ENCODE results near the gene RHCE.
"Not testable (repeated sequence)": the region's sequence is repeated elsewhere in the genome, so short reads cannot be mapped to it uniquely, and the experiment has no call there.

RHCE gene

DNA sequence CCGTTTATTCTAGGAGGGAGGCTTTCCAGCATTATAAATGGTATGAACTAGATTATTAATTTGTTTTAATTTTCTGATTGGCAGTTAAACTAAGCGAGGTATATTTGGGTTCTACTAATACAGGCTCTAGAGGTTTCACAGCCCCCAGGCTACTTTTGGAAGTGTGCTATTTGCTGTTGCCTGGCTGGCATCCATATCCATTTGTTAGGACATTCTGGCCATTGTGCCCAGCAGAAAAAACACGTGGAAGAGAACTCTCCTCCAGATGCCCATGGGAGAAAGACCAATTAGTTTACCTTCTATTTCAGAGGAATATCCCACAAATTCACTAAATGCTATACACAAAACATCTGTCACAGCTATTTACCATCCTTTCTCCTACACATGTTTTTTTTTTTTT, 39.4 kb upstream of the RHCE start:
- H3K4me3 ChIP-seq (ENCODE audit: insufficient read length, low read depth) = no peak overlapping the region
- H3K9ac ChIP-seq (ENCODE audit: insufficient read length, low read depth) = no peak overlapping the region
- H3K4me1 ChIP-seq (ENCODE audit: insufficient read depth, insufficient read length) = no peaks in the 10 kb centered on the region
- H3K9me3 ChIP-seq (ENCODE audit: insufficient read depth, low read length) = no peaks in the 10 kb centered on the region
- no peak for TF ChIP-seq SUZ12 (IDR thresholded peaks at IDR 0.05; ENCODE audit: extremely low read depth, insufficient read depth, insufficient read length)
- TF ChIP-seq YY1 (IDR thresholded peaks at IDR 0.05; ENCODE audit: insufficient read depth, insufficient read length) = no peak
- no peak for TF ChIP-seq ZNF274 (IDR thresholded peaks at IDR 0.05; ENCODE audit: low read depth, low read length)
- no peak for DNase-seq (ENCODE audit: low read depth, low spot score)
- H3K36me3 ChIP-seq (ENCODE audit: insufficient read depth, insufficient read length, low read length) = peaks cover 28% of the 10 kb centered on the region
- H3K27me3 ChIP-seq (ENCODE audit: insufficient read depth, insufficient read length) = no peaks in the 10 kb centered on the region

GRCh38 chr1:25458541-25459298, 38.1 kb upstream of the RHCE start:
- TF ChIP-seq YY1 (IDR thresholded peaks at IDR 0.05; ENCODE audit: insufficient read depth, insufficient read length) (no peak), ZNF274 (IDR thresholded peaks at IDR 0.05; ENCODE audit: low read depth, low read length) (no peak), SUZ12 (IDR thresholded peaks at IDR 0.05; ENCODE audit: extremely low read depth, insufficient read depth, insufficient read length) (no peak)
- Histone ChIP-seq H3K4me3 (ENCODE audit: insufficient read length, low read depth) (no peak overlapping the region), H3K36me3 (ENCODE audit: insufficient read depth, insufficient read length, low read length) (peaks cover 31% of the 10 kb centered on the region), H3K27me3 (ENCODE audit: insufficient read depth, insufficient read length) (no peaks in the 10 kb centered on the region), H3K9me3 (ENCODE audit: insufficient read depth, low read length) (no peaks in the 10 kb centered on the region), H3K4me1 (ENCODE audit: insufficient read depth, insufficient read length) (no peaks in the 10 kb centered on the region), H3K9ac (ENCODE audit: insufficient read length, low read depth) (no peak overlapping the region)
- no peak for DNase-seq (ENCODE audit: low read depth, low spot score)

DNA sequence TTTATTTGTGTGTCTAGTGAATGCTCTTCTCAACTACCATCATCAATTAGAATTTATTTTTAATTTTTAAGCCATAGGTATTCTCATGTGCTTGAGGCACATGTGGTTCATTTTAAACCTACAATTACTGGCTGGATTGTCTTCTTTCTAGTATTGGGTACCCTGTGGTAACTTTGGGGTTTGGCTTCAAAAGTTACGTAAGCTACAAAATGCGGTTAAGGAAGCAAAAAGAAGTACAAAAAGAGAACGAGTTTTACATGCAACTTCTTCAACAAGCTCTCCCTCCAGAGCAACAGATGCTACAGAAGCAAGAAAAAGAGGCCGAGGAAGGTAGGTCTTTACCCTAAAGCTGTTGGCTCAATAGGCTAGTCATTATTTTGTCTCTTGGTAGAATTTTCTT, 35.9 kb upstream of the RHCE start:
- TF ChIP-seq SUZ12 (IDR thresholded peaks at IDR 0.05; ENCODE audit: extremely low read depth, insufficient read depth, insufficient read length) = no peak
- TF ChIP-seq YY1 (IDR thresholded peaks at IDR 0.05; ENCODE audit: insufficient read depth, insufficient read length) = no peak
- TF ChIP-seq ZNF274 (IDR thresholded peaks at IDR 0.05; ENCODE audit: low read depth, low read length) = no peak
- Histone ChIP-seq H3K4me1 (ENCODE audit: insufficient read depth, insufficient read length) (no peaks in the 10 kb centered on the region), H3K9me3 (ENCODE audit: insufficient read depth, low read length) (no peaks in the 10 kb centered on the region), H3K36me3 (ENCODE audit: insufficient read depth, insufficient read length, low read length) (peaks cover 28% of the 10 kb centered on the region), H3K4me3 (ENCODE audit: insufficient read length, low read depth) (no peak overlapping the region), H3K27me3 (ENCODE audit: insufficient read depth, insufficient read length) (no peaks in the 10 kb centered on the region), H3K9ac (ENCODE audit: insufficient read length, low read depth) (no peak overlapping the region)
- no peak for DNase-seq (ENCODE audit: low read depth, low spot score)

DNA sequence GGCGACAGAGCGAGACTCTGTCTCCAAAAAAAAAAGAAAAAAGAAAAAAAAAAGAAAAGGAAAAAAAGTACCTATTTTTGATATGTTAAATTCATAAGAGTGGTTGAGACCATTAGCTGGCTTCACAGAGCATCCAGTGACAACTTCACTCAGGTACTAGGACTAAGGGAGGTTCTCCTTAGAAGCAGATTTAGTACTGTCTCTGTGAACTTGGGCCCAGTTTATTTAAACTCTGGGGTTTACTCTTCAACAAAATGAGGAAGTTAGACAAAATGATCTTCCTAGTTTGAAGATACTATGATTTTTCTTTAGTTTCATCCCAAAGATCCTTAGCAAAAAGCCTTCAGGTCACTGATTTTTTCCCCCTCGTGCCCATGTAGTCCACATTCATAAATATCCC, 31.3 kb upstream of the RHCE start:
- Histone ChIP-seq H3K4me1 (ENCODE audit: insufficient read depth, insufficient read length) (no peaks in the 10 kb centered on the region), H3K9ac (ENCODE audit: insufficient read length, low read depth) (no peak overlapping the region), H3K27me3 (ENCODE audit: insufficient read depth, insufficient read length) (no peaks in the 10 kb centered on the region), H3K4me3 (ENCODE audit: insufficient read length, low read depth) (no peak overlapping the region), H3K36me3 (ENCODE audit: insufficient read depth, insufficient read length, low read length) (peaks cover 17% of the 10 kb centered on the region), H3K9me3 (ENCODE audit: insufficient read depth, low read length) (no peaks in the 10 kb centered on the region)
- no peak for DNase-seq (ENCODE audit: low read depth, low spot score)
- TF ChIP-seq SUZ12 (IDR thresholded peaks at IDR 0.05; ENCODE audit: extremely low read depth, insufficient read depth, insufficient read length) = no peak
- TF ChIP-seq ZNF274 (IDR thresholded peaks at IDR 0.05; ENCODE audit: low read depth, low read length) = no peak
- TF ChIP-seq YY1 (IDR thresholded peaks at IDR 0.05; ENCODE audit: insufficient read depth, insufficient read length) = no peak

DNA sequence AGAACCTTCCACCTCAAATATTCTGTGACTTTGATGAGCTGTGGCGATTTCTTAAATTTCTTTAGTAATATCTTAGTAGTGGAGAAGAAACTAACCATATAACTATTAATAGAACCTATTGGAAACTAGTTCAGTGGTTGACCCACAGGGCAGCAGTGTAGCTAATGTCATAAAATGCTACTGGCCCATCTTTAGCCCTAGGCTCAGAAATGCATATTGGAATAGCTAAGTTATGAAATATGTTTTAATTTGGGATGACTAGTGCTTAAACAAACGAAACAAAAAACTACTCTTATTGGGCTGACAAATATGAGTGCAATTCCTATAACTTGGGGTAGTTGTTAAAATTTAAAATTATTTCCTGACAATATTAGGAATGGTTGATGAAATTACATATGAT, 30.3 kb upstream of the RHCE start:
- TF ChIP-seq YY1 (IDR thresholded peaks at IDR 0.05; ENCODE audit: insufficient read depth, insufficient read length) (no peak), ZNF274 (IDR thresholded peaks at IDR 0.05; ENCODE audit: low read depth, low read length) (no peak), SUZ12 (IDR thresholded peaks at IDR 0.05; ENCODE audit: extremely low read depth, insufficient read depth, insufficient read length) (no peak)
- Histone ChIP-seq H3K4me3 (ENCODE audit: insufficient read length, low read depth) (no peak overlapping the region), H3K9ac (ENCODE audit: insufficient read length, low read depth) (no peak overlapping the region), H3K9me3 (ENCODE audit: insufficient read depth, low read length) (no peaks in the 10 kb centered on the region), H3K4me1 (ENCODE audit: insufficient read depth, insufficient read length) (no peaks in the 10 kb centered on the region), H3K27me3 (ENCODE audit: insufficient read depth, insufficient read length) (no peaks in the 10 kb centered on the region), H3K36me3 (ENCODE audit: insufficient read depth, insufficient read length, low read length) (peaks cover 17% of the 10 kb centered on the region)
- DNase-seq (ENCODE audit: low read depth, low spot score) = no peak

DNA sequence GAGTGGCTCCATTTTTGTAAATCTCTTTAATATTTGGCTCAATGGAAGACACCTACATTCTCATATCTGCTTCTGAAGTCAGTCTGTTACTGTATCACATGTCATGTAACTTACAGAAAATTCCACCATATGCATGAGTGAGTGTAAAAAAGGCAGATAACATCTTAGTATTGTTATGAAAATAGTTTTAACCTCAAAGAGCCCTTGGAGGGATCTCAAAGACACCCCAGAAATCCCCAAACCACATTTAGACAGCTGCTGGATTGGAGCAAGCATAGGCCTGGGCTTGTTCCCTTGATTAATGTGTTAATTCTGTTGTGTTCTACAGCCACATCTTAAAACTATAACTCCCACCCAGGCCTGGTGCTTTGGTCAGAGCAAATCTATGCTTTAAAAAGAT, 26.9 kb upstream of the RHCE start:
- H3K4me1 ChIP-seq (ENCODE audit: insufficient read depth, insufficient read length) = no peaks in the 10 kb centered on the region
- H3K36me3 ChIP-seq (ENCODE audit: insufficient read depth, insufficient read length, low read length) = peaks cover 10% of the 10 kb centered on the region
- H3K9ac ChIP-seq (ENCODE audit: insufficient read length, low read depth) = no peak overlapping the region
- no peak for DNase-seq (ENCODE audit: low read depth, low spot score)
- TF ChIP-seq ZNF274 (IDR thresholded peaks at IDR 0.05; ENCODE audit: low read depth, low read length) = no peak
- no peak for TF ChIP-seq YY1 (IDR thresholded peaks at IDR 0.05; ENCODE audit: insufficient read depth, insufficient read length)
- TF ChIP-seq SUZ12 (IDR thresholded peaks at IDR 0.05; ENCODE audit: extremely low read depth, insufficient read depth, insufficient read length) = no peak
- no peaks in the 10 kb centered on the region for H3K27me3 ChIP-seq (ENCODE audit: insufficient read depth, insufficient read length)
- H3K9me3 ChIP-seq (ENCODE audit: insufficient read depth, low read length) = no peaks in the 10 kb centered on the region
- no peak overlapping the region for H3K4me3 ChIP-seq (ENCODE audit: insufficient read length, low read depth)

GRCh38 chr1:25445993-25446538, 25.4 kb upstream of the RHCE start:
- peaks cover 10% of the 10 kb centered on the region for H3K36me3 ChIP-seq (ENCODE audit: insufficient read depth, insufficient read length, low read length)
- H3K4me3 ChIP-seq (ENCODE audit: insufficient read length, low read depth) = no peak overlapping the region
- no peaks in the 10 kb centered on the region for H3K4me1 ChIP-seq (ENCODE audit: insufficient read depth, insufficient read length)

GRCh38 chr1:25444604-25445003, 24.0 kb upstream of the RHCE start:
- H3K27me3 ChIP-seq (ENCODE audit: insufficient read depth, insufficient read length); H3K9me3 ChIP-seq (ENCODE audit: insufficient read depth, low read length); DNase-seq (ENCODE audit: low read depth, low spot score); H3K4me3 ChIP-seq (ENCODE audit: insufficient read length, low read depth); H3K9ac ChIP-seq (ENCODE audit: insufficient read length, low read depth); H3K4me1 ChIP-seq (ENCODE audit: insufficient read depth, insufficient read length): not testable (repeated sequence)
- peaks cover 10% of the 10 kb centered on the region for H3K36me3 ChIP-seq (ENCODE audit: insufficient read depth, insufficient read length, low read length)

More at GRCh38 chr1:25445993-25446538, 25.4 kb upstream of the RHCE start:
- H3K27me3 ChIP-seq (ENCODE audit: insufficient read depth, insufficient read length) = no peaks in the 10 kb centered on the region
- no peak for TF ChIP-seq YY1 (IDR thresholded peaks at IDR 0.05; ENCODE audit: insufficient read depth, insufficient read length)
- no peak for TF ChIP-seq ZNF274 (IDR thresholded peaks at IDR 0.05; ENCODE audit: low read depth, low read length)
- TF ChIP-seq SUZ12 (IDR thresholded peaks at IDR 0.05; ENCODE audit: extremely low read depth, insufficient read depth, insufficient read length) = no peak
- H3K9me3 ChIP-seq (ENCODE audit: insufficient read depth, low read length) = no peaks in the 10 kb centered on the region
- DNase-seq (ENCODE audit: low read depth, low spot score) = no peak
- no peak overlapping the region for H3K9ac ChIP-seq (ENCODE audit: insufficient read length, low read depth)
